SH-SY5Y (cell line): ENCODE data around the gene PRR20G.

Experiments
- GATA2 ChIP-seq: IDR thresholded peaks from 2 replicates; pipeline ENCODE4 v1.6.1; 2011; ENCODE audit warnings: mild to moderate bottlenecking, low read depth, low read length
- GATA3 ChIP-seq: IDR thresholded peaks from 2 replicates; pipeline ENCODE4 v1.6.1; 2011; ENCODE audit warnings: low read depth, mild to moderate bottlenecking, low read length, moderate library complexity

- TF ChIP-seq GATA2 = no peak
- TF ChIP-seq GATA3 = no peak
These were observed 42.5 kb upstream of the PRR20G start for GRCh38 chr3:127330385-127330784.
